ENCODE data around the gene SRRM5.

- TF ChIP-seq CTCF (IDR thresholded peaks at IDR 0.05) = no peak
- TF ChIP-seq POLR2A (IDR thresholded peaks at IDR 0.05) = no peak
These were observed 32.3 kb downstream of the SRRM5 start for GRCh38 chr19:43644181-43644580.

Measured in adrenal gland (tissue), 5 donors.